ENCODE measurements around the gene KRT36. TPM values are rescaled to one million over a fixed set of nuclear protein-coding genes. Genes with fewer than 3 reads are reported as not detected.

Gene KRT36
- total and polyA plus RNA-seq, 2 donors (not counting 3 experiments of a cell fraction or from before 2014, with no cell fraction given) = 0.04 TPM; not detected in 1

GRCh38 chr17:41528959-41529353 lies 39.2 kb upstream of the KRT36 start:
- no TSS peak for BruUV-seq (replicated peaks)

More at GRCh38 chr17:41528959-41529353, 39.2 kb upstream of the KRT36 start:
- H3K4me2 ChIP-seq (ENCODE audit: insufficient read depth, low read length) = no peak overlapping the region
- DNase-seq (ENCODE audit: low read depth, low spot score) (no peak), FAIRE-seq (no peak)
- no peak overlapping the region for H3K27ac ChIP-seq (ENCODE audit: insufficient read depth, low read depth, low read length)
- no peaks in the 10 kb centered on the region for H3K36me3 ChIP-seq (ENCODE audit: control insufficient read depth in 2 of 2, extremely low read depth in 1 of 2, insufficient read depth in 2 of 2, low read length in 2 of 2)
- dilution Hi-C loops (cut with MboI; ENCODE audit: extremely low pct_ligation_motif_present, low sequenced_read_pairs) (no loop called here), intact Hi-C loops (cut with micrococcal nuclease) (no loop called here)
- H3K9me3 ChIP-seq (replicated peaks; ENCODE audit: control insufficient read depth, insufficient read depth, low read length) = no peaks in the 10 kb centered on the region
- H3K4me3 ChIP-seq (replicated peaks in 1 of 3; ENCODE audit: insufficient read depth in 1 of 3, low read depth in 1 of 3, low read length in 3 of 3) = no peak overlapping the region
- no peaks in the 10 kb centered on the region for H3K79me2 ChIP-seq (ENCODE audit: control insufficient read depth, insufficient read depth, low read length)
- ChIA-PET POLR2A (no interaction called here), CTCF (interaction anchor here (1.1 to 8.5 kb wide), 7 partner anchors 8 to 134 kb away, joined by 3 to 126 read pairs (median 5); no protein-coding TSS in a partner anchor)
- no peaks in the 10 kb centered on the region for H3K27me3 ChIP-seq (ENCODE audit: control insufficient read depth in 2 of 2, insufficient read depth in 2 of 2, low read length in 2 of 2)
- TF ChIP-seq POLR2AphosphoS5 (IDR thresholded peaks at IDR 0.05; ENCODE audit: insufficient read depth, low read depth, low read length) (no peak), POLR2A (IDR thresholded peaks at IDR 0.05; ENCODE audit: low read depth, low read length) (no peak), FOS (IDR thresholded peaks at IDR 0.05; ENCODE audit: borderline replicate concordance, insufficient read depth, low read length) (no peak), MAX (IDR thresholded peaks at IDR 0.05; ENCODE audit: insufficient read depth, insufficient read length) (no peak), EZH2 (IDR thresholded peaks at IDR 0.05; ENCODE audit: borderline replicate concordance, low read depth, low read length, severe bottlenecking) (no peak), CTCF (IDR thresholded peaks at IDR 0.05; ENCODE audit: extremely low read depth in 1 of 2, insufficient read depth in 1 of 2, low read depth in 1 of 2, low read length in 2 of 2) (no peak), GATA2 (IDR thresholded peaks at IDR 0.05; ENCODE audit: insufficient read depth, insufficient read length, low read depth, low read length) (no peak), JUN (IDR thresholded peaks at IDR 0.05; ENCODE audit: borderline replicate concordance, insufficient read depth, insufficient read length, low read depth) (no peak), MYC (IDR thresholded peaks at IDR 0.05; ENCODE audit: low read depth, low read length) (no peak)
- H4K20me1 ChIP-seq (replicated peaks; ENCODE audit: control insufficient read depth, extremely low read depth, insufficient read depth, low read length) = no peaks in the 10 kb centered on the region
- no peaks in the 10 kb centered on the region for H3K9me1 ChIP-seq (replicated peaks; ENCODE audit: control insufficient read depth, extremely low read depth, insufficient read depth, low read length)
- no peak overlapping the region for H2AFZ ChIP-seq (ENCODE audit: low read depth, low read length)
- H3K9ac ChIP-seq (replicated peaks; ENCODE audit: extremely low read depth, insufficient read depth, low read length) = no peak overlapping the region
- peaks cover 29% of the 10 kb centered on the region for H3K4me1 ChIP-seq (ENCODE audit: control insufficient read depth, extremely low read depth, insufficient read depth, low read length)

Data from endothelial cell of umbilical vein (primary cell).